NCI-H2171 (cell line): ENCODE data around the gene SF3A2.
"Not testable (repeated sequence)": the region's sequence is repeated elsewhere in the genome, so short reads cannot be mapped to it uniquely, and the experiment has no call there.

Experiments used
- DNase-seq: peaks from one replicate; lab custom pipeline; 2025; lab: John Stamatoyannopoulos, UW

The SF3A2 gene

GRCh38 chr19:2274931-2275535 is 38.4 kb downstream of the SF3A2 start:
- DNase-seq: peak; percentile 46

DNA sequence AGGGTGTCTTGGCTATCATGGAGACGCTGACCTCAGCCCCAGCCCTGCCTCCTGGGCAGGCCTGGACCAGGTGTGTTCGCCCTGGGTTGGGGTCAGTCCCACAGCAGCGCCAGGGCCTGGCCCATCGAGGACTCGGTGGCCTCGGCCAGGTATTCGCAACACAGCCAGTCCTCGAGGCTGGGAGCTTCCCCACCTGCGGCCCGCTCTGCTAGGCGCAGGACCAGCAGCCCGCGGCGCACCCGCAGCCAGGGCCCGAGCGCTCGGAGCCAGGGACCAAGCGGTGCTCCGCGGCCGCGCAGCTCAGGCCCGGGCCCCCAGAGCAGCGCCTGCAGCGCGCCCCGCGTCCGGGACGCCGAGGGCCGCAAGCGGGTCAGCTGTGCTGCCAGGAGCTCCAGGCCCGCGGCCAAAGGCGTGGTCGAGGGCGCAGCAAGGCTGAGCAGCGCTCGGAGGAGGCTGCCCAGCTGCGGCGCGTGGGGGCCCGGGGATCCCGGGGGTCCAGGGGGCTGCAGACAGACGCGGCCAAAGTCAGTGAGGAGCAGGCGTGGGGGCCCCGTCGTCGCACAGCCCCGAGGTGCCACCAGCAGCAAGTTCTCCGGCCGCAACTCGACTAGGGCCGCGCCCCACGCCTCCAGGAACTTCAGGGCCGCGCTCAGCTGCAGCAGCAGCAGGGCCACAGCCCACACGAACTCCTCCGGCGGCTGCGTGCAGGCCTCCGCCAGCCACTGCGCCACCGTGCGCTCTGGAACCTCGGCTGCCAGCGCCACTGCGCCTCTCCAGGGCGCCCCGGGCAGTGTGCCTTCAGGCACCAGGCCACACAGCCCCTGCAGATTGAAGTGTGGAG is 39.2 kb downstream of the SF3A2 start:
- no peak for DNase-seq

DNA sequence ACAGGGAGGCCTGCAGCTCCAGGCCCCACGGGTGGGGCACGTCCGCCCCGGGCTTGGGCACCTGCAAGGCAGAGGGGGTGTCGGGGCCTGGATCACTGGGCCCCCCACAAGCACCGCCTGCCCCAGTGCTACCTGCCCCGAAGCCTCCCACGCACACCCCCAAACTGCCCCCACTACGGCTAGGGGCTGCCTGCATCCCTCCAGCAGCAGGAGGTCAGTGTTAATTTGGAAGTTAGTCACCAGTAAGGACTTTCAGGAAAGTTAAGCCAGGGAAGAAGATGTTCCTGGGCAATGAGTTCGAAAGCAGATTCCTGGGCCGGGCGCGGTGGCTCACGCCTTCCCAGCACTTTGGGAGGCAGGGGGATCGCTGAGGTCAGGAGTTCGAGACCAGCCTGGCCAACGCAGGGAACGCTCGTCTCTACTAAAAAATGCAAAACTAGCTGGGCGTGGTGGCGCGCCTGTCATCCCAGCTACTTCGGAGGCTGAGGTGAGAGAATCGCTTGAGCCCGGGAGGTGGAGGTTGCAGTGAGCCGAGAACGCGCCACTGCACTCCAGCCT is 39.9 kb downstream of the SF3A2 start:
- DNase-seq: no peak

DNA sequence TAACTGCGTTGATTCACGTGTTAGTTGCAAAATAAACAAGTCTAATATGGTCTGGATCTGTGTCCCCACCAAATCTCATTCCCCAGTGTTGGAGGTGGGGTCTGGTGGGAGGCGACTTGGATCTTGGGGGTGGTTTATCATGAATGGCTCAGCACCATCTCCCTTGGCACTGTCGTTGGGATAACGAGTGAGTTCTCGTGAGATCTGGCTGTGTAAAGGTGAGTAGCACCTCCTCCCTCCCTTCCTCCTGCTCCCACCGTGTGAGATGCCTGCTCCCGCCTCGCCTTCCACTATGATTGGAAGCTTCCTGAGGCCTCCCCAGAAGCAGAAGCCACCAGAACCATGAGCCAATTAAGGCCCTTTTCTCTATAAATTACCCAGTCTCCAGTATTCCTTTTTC is 40.5 kb downstream of the SF3A2 start:
- DNase-seq: no peak

GRCh38 chr19:2278459-2279158 is 42.0 kb downstream of the SF3A2 start:
- no peak for DNase-seq

DNA sequence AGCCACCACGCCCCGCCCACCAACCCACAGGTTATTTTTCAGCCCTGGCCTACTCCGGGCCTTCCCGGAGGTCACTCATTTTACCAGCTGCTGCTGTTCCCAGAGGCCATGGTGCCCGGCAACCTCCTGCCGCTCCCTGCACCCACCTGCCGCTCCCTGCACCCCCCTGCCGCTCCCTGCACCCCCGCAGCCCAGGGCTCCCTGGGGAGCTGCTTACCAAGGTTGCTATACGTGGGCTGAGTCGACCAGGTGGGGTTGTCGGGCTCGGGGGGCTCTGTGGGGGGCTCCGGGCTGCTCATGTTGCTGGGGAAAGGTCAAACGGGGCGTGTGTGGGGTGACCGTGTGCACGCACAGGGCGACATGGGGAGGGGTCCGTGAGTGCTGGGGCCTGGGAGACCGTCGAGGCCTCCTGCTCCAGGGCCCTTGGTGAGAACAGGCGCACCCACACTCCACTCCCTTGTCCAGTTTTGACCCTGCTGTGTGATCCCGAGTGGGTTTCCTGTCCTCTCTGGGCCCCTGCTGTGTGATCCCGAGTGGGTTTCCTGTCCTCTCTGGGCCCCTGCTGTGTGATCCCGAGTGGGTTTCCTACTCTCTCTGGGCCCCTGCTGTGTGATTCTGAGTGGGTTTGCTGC is 44.1 kb downstream of the SF3A2 start:
- DNase-seq: no peak

GRCh38 chr19:2281265-2282061 is 44.8 kb downstream of the SF3A2 start:
- not testable (repeated sequence) for DNase-seq

GRCh38 chr19:2282062-2282861 is 45.6 kb downstream of the SF3A2 start, which contains the start of gene PEAK3:
PEAK3 (minus strand) TSS chr19:2282175; CDS start chr19:2280931, 1,244 bp downstream.
- no peak for DNase-seq

GRCh38 chr19:2282862-2283237 is 46.2 kb downstream of the SF3A2 start:
- DNase-seq: no peak

DNA sequence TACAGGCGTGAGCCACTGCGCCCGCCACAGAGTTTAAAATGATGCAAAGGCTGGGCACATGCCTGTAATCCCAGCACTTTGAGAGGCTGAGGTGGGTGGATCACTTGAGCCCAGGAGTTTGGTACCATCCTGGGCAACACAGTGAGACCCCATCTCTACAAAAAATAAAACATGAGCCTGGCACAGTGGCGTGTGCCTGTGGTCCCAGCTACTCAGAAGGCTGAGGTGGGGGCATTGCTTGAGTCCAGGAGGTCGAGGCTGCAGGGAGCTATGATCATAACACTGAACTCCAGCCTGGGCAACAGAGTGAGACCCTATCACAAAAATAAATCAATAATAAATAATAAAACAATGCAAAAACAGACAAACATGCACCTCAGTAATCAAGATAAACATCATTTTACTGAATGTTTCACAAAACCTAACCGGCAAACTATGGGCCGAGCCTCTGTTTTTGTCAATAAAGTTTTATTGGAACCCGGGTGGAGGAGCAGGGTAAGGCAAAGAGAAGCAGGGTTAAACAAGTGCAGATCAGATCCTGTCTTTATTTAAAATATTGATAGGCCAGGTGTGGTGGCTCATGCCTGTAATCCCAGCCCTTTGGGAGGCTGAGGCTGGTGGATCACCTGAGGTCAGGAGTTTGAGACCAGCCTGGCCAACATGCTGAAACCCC is 47.3 kb downstream of the SF3A2 start:
- DNase-seq: no peak

- no peak for DNase-seq
Observed at GRCh38 chr19:2286402-2287140, 49.9 kb downstream of the SF3A2 start.

DNA sequence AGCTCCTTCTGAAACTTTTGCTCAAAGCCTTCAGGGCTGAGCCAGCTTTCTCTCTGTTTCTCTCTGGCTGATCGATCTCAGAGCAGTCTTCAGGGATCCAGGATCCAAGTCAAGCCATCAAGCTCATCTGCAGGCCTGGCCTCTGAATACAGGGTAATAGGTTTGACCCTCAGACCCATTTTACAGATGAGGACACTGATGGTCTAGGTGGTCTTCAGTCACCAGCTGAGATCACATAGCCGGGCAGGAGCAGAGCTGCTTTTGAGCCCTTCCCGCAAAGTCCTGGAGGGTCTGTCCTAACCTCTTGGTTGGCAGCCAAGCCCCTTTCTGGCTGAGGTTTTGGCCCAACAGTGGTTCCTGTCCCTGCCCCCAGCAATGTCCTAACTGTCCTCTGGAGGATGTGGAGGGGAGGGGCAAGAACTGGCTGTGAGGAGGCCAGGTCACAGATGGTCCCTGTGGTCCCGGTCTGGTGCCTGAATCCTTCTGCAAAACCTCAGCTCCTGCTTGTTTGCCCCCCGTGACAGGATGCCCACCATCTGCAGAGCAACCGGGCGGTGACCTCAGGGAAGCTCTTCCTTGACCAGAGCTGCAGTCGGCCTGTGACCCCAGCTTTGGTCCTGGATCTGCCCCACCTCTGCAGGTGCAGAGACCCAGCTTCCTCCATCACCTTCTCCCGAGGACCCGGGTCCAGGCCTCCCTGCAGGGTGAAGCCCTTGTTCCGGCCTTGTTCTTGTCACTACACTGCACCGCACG is 51.1 kb downstream of the SF3A2 start:
- DNase-seq: no peak

GRCh38 chr19:2288338-2288817 is 51.8 kb downstream of the SF3A2 start:
- no peak for DNase-seq

- no peak for DNase-seq
Observed at GRCh38 chr19:2288818-2289713, 52.4 kb downstream of the SF3A2 start.

DNA sequence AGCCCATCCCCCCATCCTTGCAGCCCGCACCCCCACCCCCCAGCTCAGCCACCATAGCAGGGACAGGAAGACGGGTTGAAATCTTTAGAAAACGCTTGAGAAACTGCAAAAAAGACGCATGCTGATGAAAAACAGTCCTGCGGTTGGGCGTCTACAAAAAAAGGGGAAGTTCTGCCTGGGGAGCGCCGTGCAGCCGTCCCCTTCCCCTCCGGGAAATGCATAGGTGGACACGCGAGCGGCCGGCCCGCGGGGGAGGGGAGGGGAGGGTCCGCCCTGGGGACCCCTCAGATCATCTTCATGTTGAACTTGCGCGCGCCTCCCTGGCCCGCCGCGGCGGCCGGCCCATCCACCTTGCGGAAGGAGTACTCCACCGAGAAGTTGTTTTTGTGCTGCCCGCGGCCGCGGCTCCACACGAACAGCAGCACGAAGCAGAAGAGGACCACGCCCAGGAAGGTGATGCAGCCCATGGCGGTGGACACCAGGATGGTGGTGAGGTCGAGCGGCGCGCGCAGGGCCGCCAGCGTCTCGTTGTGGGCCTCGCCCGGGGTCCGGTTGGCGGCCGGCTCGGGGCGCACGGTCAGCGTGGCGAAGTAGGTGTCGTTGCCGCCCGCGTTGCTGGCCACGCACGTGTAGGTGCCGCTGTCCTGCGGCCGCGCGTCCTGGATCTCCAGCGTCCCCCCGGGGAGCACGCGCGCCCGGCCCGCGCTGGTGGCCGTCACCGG is 53.3 kb downstream of the SF3A2 start:
- no peak for DNase-seq

DNA sequence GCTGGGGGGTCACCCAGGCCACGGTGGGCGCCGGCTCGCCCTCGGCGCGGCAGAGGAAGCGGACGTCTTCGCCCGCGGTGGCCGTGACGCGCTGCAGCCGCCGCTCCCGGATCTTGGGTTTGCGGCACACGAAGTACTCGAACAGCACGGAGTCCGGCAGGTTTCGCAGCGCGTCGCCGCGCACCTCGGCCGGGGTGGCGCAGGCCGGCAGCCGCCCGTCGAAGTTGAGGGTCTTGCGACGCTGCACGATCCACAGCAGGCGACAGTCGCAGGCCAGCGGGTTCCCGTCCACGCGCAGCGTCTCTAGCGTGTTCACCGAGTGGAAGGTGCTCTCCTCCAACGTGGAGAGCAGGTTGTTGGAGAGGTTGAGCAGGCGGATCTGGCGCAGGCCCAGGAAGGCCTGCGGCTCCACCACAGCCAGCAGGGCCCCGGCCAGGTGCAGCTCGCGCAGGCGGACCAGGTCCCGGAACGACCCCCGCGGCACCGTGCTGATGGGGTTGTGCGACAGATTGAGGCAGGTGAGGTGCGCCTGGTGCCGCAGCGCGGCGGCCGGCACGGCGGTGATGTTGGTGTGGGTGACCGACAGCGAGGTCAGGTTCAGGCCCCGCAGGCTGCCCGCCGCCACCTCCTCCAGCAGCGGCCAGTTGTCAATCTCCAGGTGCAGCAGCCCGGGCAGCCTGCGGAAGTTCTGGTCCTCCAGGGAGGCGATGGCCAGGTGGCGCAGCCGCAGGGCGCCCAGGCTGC is 54.0 kb downstream of the SF3A2 start:
- peak; percentile 38 for DNase-seq
